Mesenchymal stem cell (in vitro differentiated cells and primary cell): Measurements from ENCODE around the gene CD163L1.
"Not testable (repeated sequence)": the region's sequence is repeated elsewhere in the genome, so short reads cannot be mapped to it uniquely, and the experiment has no call there.

Source experiments
- DNase-seq: peaks from one replicate; pipeline ENCODE4 v3.0.0-alpha.2; 2013
- H2AFZ ChIP-seq: one replicate; pipeline ENCODE4 v1.6.1; 2013; ENCODE audit warnings: low read depth, mild to moderate bottlenecking, control low read depth, inconsistent platforms, low read length, moderate library complexity
- H2AK5ac ChIP-seq: 2 replicates; pipeline ENCODE4 v1.6.1; 2013; ENCODE audit warnings: low read length, moderate library complexity, mild to moderate bottlenecking, inconsistent platforms; ENCODE audit not compliant: severe bottlenecking
- H2BK120ac ChIP-seq: one replicate; pipeline ENCODE4 v1.6.1; 2013; ENCODE audit warnings: low read depth, mild to moderate bottlenecking, inconsistent platforms, low read length, moderate library complexity
- H2BK12ac ChIP-seq, 2 experiments: one replicate each; pipeline ENCODE4 v1.6.1; 2013; ENCODE audit warnings: inconsistent platforms in 2 of 2, low read length in 2 of 2, mild to moderate bottlenecking in 2 of 2, moderate library complexity in 2 of 2, control low read depth in 1 of 2
- H2BK15ac ChIP-seq: one replicate; pipeline ENCODE4 v1.6.1; 2013; ENCODE audit warnings: mild to moderate bottlenecking, low read depth, inconsistent platforms; ENCODE audit not compliant: poor library complexity, severe bottlenecking
- H2BK5ac ChIP-seq: 2 replicates; pipeline ENCODE4 v1.6.1; 2013; ENCODE audit warnings: low read depth, mild to moderate bottlenecking, low read length, control low read depth, inconsistent platforms; ENCODE audit not compliant: poor library complexity, severe bottlenecking
- H3K14ac ChIP-seq, 2 experiments: one replicate each; pipeline ENCODE4 v1.6.1; 2013; ENCODE audit warnings: inconsistent platforms in 2 of 2, low read length in 2 of 2, control low read depth in 1 of 2, mild to moderate bottlenecking in 1 of 2, moderate library complexity in 1 of 2
- H3K18ac ChIP-seq, 2 experiments: one replicate each; pipeline ENCODE4 v1.6.1; 2013; ENCODE audit warnings: inconsistent platforms in 2 of 2, low read length in 2 of 2, control low read depth in 1 of 2, low read depth in 1 of 2, mild to moderate bottlenecking in 1 of 2
- H3K23ac ChIP-seq, 2 experiments: one replicate each; pipeline ENCODE4 v1.6.1; 2013; ENCODE audit warnings: inconsistent platforms in 2 of 2, low read length in 2 of 2, mild to moderate bottlenecking in 2 of 2, moderate library complexity in 2 of 2, control low read depth in 1 of 2
- H3K27ac ChIP-seq: 2 replicates; pipeline ENCODE4 v1.5.1; 2013; ENCODE audit warnings: mild to moderate bottlenecking, moderate library complexity, low read length, control low read depth, inconsistent platforms; ENCODE audit not compliant: poor library complexity, severe bottlenecking
- H3K27me3 ChIP-seq, 2 experiments: 2 replicates each; pipeline versions ENCODE4 v1.6.1 to v1.7.0; 2013; ENCODE audit warnings: low read length in 2 of 2, mild to moderate bottlenecking in 2 of 2, moderate library complexity in 2 of 2, control low read depth in 1 of 2, inconsistent platforms in 1 of 2; ENCODE audit not compliant: control insufficient read depth in 1 of 2, insufficient read depth in 1 of 2
- H3K36me3 ChIP-seq, 2 experiments: 2 replicates each; pipeline versions ENCODE4 v1.6.1 to v1.7.0; 2013; ENCODE audit warnings: low read length in 2 of 2, control low read depth in 1 of 2, inconsistent platforms in 1 of 2, low read depth in 1 of 2, mild to moderate bottlenecking in 1 of 2; ENCODE audit not compliant: insufficient read depth in 2 of 2, control insufficient read depth in 1 of 2
- H3K4ac ChIP-seq, 2 experiments: one replicate each; pipeline ENCODE4 v1.6.1; 2013; ENCODE audit warnings: inconsistent platforms in 2 of 2, low read length in 2 of 2, mild to moderate bottlenecking in 2 of 2, moderate library complexity in 2 of 2, control low read depth in 1 of 2, low read depth in 1 of 2
- H3K4me1 ChIP-seq: 2 replicates; pipeline ENCODE4 v1.6.1; 2013; ENCODE audit warnings: low read depth, low read length, control low read depth; ENCODE audit not compliant: control insufficient read depth, insufficient read depth
- H3K4me2 ChIP-seq: 2 replicates; pipeline ENCODE4 v1.6.1; 2013; ENCODE audit warnings: low read length, mild to moderate bottlenecking, inconsistent platforms; ENCODE audit not compliant: poor library complexity, severe bottlenecking
- H3K4me3 ChIP-seq, 2 experiments: 2 replicates each; pipeline versions ENCODE4 v1.5.1 to v1.7.0; 2013; ENCODE audit warnings: low read length in 2 of 2, mild to moderate bottlenecking in 2 of 2, control low read depth in 1 of 2, low read depth in 1 of 2; ENCODE audit not compliant: insufficient read depth in 1 of 2
- H3K79me1 ChIP-seq: replicated peaks from 2 replicates; pipeline ENCODE4 v1.6.1; 2013; ENCODE audit warnings: mild to moderate bottlenecking, control low read depth, low read length, inconsistent platforms; ENCODE audit not compliant: poor library complexity, severe bottlenecking
- H3K9ac ChIP-seq: 2 replicates; pipeline ENCODE4 v1.7.0; 2013; ENCODE audit warnings: mild to moderate bottlenecking, low read length, moderate library complexity
- H3K9me3 ChIP-seq: 2 replicates; pipeline ENCODE4 v1.7.0; 2013; ENCODE audit warnings: mild to moderate bottlenecking, low read length; ENCODE audit not compliant: control insufficient read depth
- H4K8ac ChIP-seq: one replicate; pipeline ENCODE4 v1.6.1; 2013; ENCODE audit warnings: inconsistent platforms, mild to moderate bottlenecking, low read length, moderate library complexity
- H4K91ac ChIP-seq: one replicate; pipeline ENCODE4 v1.6.1; 2013; ENCODE audit warnings: mild to moderate bottlenecking, low read length, inconsistent platforms
- WGBS: methylation state at CpG from one replicate; pipeline ENCODE4 v1.1.7; 2013; ENCODE audit warnings: mixed read lengths; 5-methylcytosine and 5-hydroxymethylcytosine counted together

Gene CD163L1

GRCh38 chr12:7344833-7345606 lies 98.9 kb downstream of the CD163L1 start:
- Histone ChIP-seq H3K9me3 (peaks cover 23% of the 10 kb centered on the region), H2BK12ac (no peak overlapping the region), H3K4me3 (no peak overlapping the region), H3K4me2 (no peak overlapping the region), H3K4me1 (no peaks in the 10 kb centered on the region), H3K9ac (no peak overlapping the region), H3K4ac (no peak overlapping the region), H3K27me3 (peaks cover 0 to 3% of the 10 kb centered on the region in 2 experiments), H3K36me3 (no peaks in the 10 kb centered on the region), H4K8ac (no peak overlapping the region), H3K27ac (no peak overlapping the region), H2BK120ac (no peak overlapping the region), H3K14ac (no peak overlapping the region), H4K91ac (no peak overlapping the region), H2BK15ac (no peak overlapping the region), H2AK5ac (no peak overlapping the region), H3K18ac (no peak overlapping the region), H3K23ac (no peak overlapping the region), H3K79me1 (no peaks in the 10 kb centered on the region), H2BK5ac (no peak overlapping the region), H2AFZ (no peak overlapping the region)
- peak; percentile 5 for DNase-seq

DNA sequence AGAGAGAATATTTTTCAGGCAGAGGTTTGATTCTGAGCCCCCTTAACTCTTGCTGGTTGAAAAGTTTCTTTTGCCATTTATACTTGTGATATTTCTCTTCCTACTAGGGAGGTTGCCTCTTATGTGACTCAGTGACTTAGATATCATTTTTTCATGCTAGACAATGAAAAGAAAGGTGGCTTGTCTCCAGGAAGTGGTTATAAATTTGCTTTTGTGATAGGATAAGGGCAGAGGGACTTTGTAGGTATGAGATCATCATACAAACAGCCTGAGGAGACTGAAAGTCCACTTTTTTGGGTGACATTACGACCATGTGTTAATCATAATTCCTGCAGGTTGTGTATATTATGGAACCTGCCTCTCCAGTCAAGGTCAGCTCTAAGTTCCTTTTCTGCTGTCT lies 104.3 kb downstream of the CD163L1 start:
- Histone ChIP-seq H3K4ac (no peak overlapping the region), H3K18ac (no peak overlapping the region), H2BK120ac (no peak overlapping the region), H3K27me3 (no peaks in the 10 kb centered on the region), H3K14ac (no peak overlapping the region), H3K27ac (no peak overlapping the region), H2BK12ac (no peak overlapping the region), H3K36me3 (no peaks in the 10 kb centered on the region), H3K4me2 (no peak overlapping the region), H3K9ac (no peak overlapping the region), H2BK5ac (no peak overlapping the region), H3K23ac (no peak overlapping the region), H4K8ac (no peak overlapping the region), H4K91ac (no peak overlapping the region), H3K9me3 (peaks cover 19% of the 10 kb centered on the region), H2AK5ac (no peak overlapping the region), H2BK15ac (no peak overlapping the region), H3K4me3 (no peak overlapping the region), H3K79me1 (no peaks in the 10 kb centered on the region), H2AFZ (no peak overlapping the region), H3K4me1 (no peaks in the 10 kb centered on the region)
- no peak for DNase-seq
- 78% methylated on average over 1 of the region's 1 CpG for WGBS

GRCh38 chr12:7337790-7338189 lies 106.2 kb downstream of the CD163L1 start:
- not testable (repeated sequence) for H2BK5ac ChIP-seq, H2AFZ ChIP-seq, H2BK12ac ChIP-seq, H3K27me3 ChIP-seq, H4K8ac ChIP-seq, H3K4me3 ChIP-seq, H3K18ac ChIP-seq, H3K4me2 ChIP-seq, H3K79me1 ChIP-seq, H3K4ac ChIP-seq, H3K9me3 ChIP-seq, H3K27ac ChIP-seq, DNase-seq, H2BK15ac ChIP-seq, H4K91ac ChIP-seq, H2BK120ac ChIP-seq, H3K23ac ChIP-seq, H2AK5ac ChIP-seq, H3K9ac ChIP-seq, H3K4me1 ChIP-seq, H3K36me3 ChIP-seq, H3K14ac ChIP-seq
- 84% methylated on average over 5 of the region's 5 CpGs for WGBS

DNA sequence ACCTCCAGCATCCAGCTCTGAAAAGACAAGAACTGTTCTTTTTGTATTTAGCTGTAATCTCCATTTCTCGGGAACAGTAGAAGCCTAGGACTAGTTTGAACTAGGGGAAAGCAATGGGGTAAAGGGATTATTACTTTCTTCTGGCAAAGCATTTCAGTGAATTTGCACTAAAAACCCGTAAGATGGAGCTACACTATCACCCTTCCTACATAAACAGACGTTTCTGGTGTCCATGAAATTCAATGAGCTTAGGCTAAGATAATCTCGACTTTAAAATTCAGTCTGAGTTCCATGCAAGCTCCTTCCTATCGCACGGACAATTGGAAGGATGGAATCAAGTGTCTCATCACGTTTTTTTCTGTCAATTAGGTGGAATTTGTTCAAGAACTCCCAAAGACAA lies 116.0 kb downstream of the CD163L1 start:
- Histone ChIP-seq H3K18ac (no peak overlapping the region), H3K36me3 (no peaks in the 10 kb centered on the region), H2BK5ac (no peak overlapping the region), H2BK120ac (no peak overlapping the region), H4K8ac (no peak overlapping the region), H2AFZ (no peak overlapping the region), H3K9ac (no peak overlapping the region), H3K4me3 (no peak overlapping the region), H3K14ac (no peak overlapping the region), H3K4me2 (no peak overlapping the region), H3K23ac (no peak overlapping the region), H3K79me1 (no peaks in the 10 kb centered on the region), H4K91ac (no peak overlapping the region), H3K9me3 (no peaks in the 10 kb centered on the region), H3K27ac (no peak overlapping the region), H3K4ac (no peak overlapping the region), H2BK15ac (no peak overlapping the region), H3K27me3 (no peaks in the 10 kb centered on the region), H2BK12ac (no peak overlapping the region), H2AK5ac (no peak overlapping the region), H3K4me1 (no peaks in the 10 kb centered on the region)
- no peak for DNase-seq
- 64% methylated on average over 6 of the region's 7 CpGs for WGBS
